ENCODE results near the gene TMA7B.

The TMA7B gene

GRCh38 chr22:39966470-39966869, 6.3 kb downstream of the TMA7B start:
- peaks cover 2% of the 10 kb centered on the region for H3K4me1 ChIP-seq (ENCODE audit: control insufficient read depth, low read depth, low read length)
- H4K5ac ChIP-seq (ENCODE audit: low read length), result no peak overlapping the region
- H4K8ac ChIP-seq (ENCODE audit: low read depth, low read length), result no peak overlapping the region
- no peak overlapping the region for H3K4ac ChIP-seq (ENCODE audit: low read depth, low read length)
- H3K4me2 ChIP-seq (ENCODE audit: low read length), result no peak overlapping the region
- H3K27ac ChIP-seq (ENCODE audit: low read depth, low read length), result no peak overlapping the region
- H3K79me1 ChIP-seq (ENCODE audit: low read length), result no peaks in the 10 kb centered on the region
- DNase-seq, result no peak
- H2BK5ac ChIP-seq (ENCODE audit: low read length), result no peak overlapping the region
- H2BK15ac ChIP-seq (replicated peaks; ENCODE audit: low read depth), result no peak overlapping the region
- no peaks in the 10 kb centered on the region for H3K79me2 ChIP-seq (ENCODE audit: control insufficient read depth, insufficient read depth, low read length)
- no peak overlapping the region for H2AK5ac ChIP-seq (ENCODE audit: low read length)
- no peak overlapping the region for H3K4me3 ChIP-seq (ENCODE audit: low read length)
- H3K27me3 ChIP-seq (ENCODE audit: insufficient read depth, low read length, poor library complexity), result no peaks in the 10 kb centered on the region
- no peaks in the 10 kb centered on the region for H3K36me3 ChIP-seq (ENCODE audit: control insufficient read depth, insufficient read depth, low read length)
- no peak overlapping the region for H3K18ac ChIP-seq (ENCODE audit: low read length)
- no peak overlapping the region for H3K9ac ChIP-seq (ENCODE audit: low read length)
- H3K56ac ChIP-seq (ENCODE audit: low read length), result no peak overlapping the region
- H3K23ac ChIP-seq (ENCODE audit: low read length), result no peak overlapping the region
- WGBS (ENCODE audit: extremely low coverage, insufficient coverage, low lambda C conversion rate), result no CpG with 5 or more reads among the region's 2 CpGs
- no peak overlapping the region for H2BK120ac ChIP-seq (ENCODE audit: low read depth, low read length)

GRCh38 chr22:39967103-39967829, 7.1 kb downstream of the TMA7B start:
- no peak overlapping the region for H3K18ac ChIP-seq (ENCODE audit: low read length)
- no peak overlapping the region for H2BK120ac ChIP-seq (ENCODE audit: low read depth, low read length)
- H3K4me1 ChIP-seq (ENCODE audit: control insufficient read depth, low read depth, low read length), result peaks cover 2% of the 10 kb centered on the region
- no peak overlapping the region for H3K56ac ChIP-seq (ENCODE audit: low read length)
- H2AK5ac ChIP-seq (ENCODE audit: low read length), result no peak overlapping the region
- DNase-seq, result no peak
- no peak overlapping the region for H4K8ac ChIP-seq (ENCODE audit: low read depth, low read length)
- H3K27ac ChIP-seq (ENCODE audit: low read depth, low read length), result no peak overlapping the region
- H3K4me2 ChIP-seq (ENCODE audit: low read length), result no peak overlapping the region
- H3K79me1 ChIP-seq (ENCODE audit: low read length), result no peaks in the 10 kb centered on the region
- no peak overlapping the region for H2BK15ac ChIP-seq (replicated peaks; ENCODE audit: low read depth)
- H3K36me3 ChIP-seq (ENCODE audit: control insufficient read depth, insufficient read depth, low read length), result no peaks in the 10 kb centered on the region
- H4K5ac ChIP-seq (ENCODE audit: low read length), result no peak overlapping the region
- H3K23ac ChIP-seq (ENCODE audit: low read length), result no peak overlapping the region
- no peak overlapping the region for H3K4ac ChIP-seq (ENCODE audit: low read depth, low read length)
- no peaks in the 10 kb centered on the region for H3K27me3 ChIP-seq (ENCODE audit: insufficient read depth, low read length, poor library complexity)
- WGBS (ENCODE audit: extremely low coverage, insufficient coverage, low lambda C conversion rate), result no CpG with 5 or more reads among the region's 9 CpGs
- H3K9ac ChIP-seq (ENCODE audit: low read length), result no peak overlapping the region
- H3K79me2 ChIP-seq (ENCODE audit: control insufficient read depth, insufficient read depth, low read length), result no peaks in the 10 kb centered on the region
- H2BK5ac ChIP-seq (ENCODE audit: low read length), result no peak overlapping the region
- no peak overlapping the region for H3K4me3 ChIP-seq (ENCODE audit: low read length)

- no peak overlapping the region for H2AK5ac ChIP-seq (ENCODE audit: low read length)
- no peaks in the 10 kb centered on the region for H3K79me1 ChIP-seq (ENCODE audit: low read length)
- H3K4ac ChIP-seq (ENCODE audit: low read depth, low read length), result no peak overlapping the region
- no peaks in the 10 kb centered on the region for H3K79me2 ChIP-seq (ENCODE audit: control insufficient read depth, insufficient read depth, low read length)
- H3K9ac ChIP-seq (ENCODE audit: low read length), result no peak overlapping the region
- H3K4me2 ChIP-seq (ENCODE audit: low read length), result no peak overlapping the region
- no CpG with 5 or more reads among the region's 20 CpGs for WGBS (ENCODE audit: extremely low coverage, insufficient coverage, low lambda C conversion rate)
- no peaks in the 10 kb centered on the region for H3K36me3 ChIP-seq (ENCODE audit: control insufficient read depth, insufficient read depth, low read length)
- H3K23ac ChIP-seq (ENCODE audit: low read length), result no peak overlapping the region
- H4K8ac ChIP-seq (ENCODE audit: low read depth, low read length), result no peak overlapping the region
- no peak overlapping the region for H2BK5ac ChIP-seq (ENCODE audit: low read length)
- peak overlapping the region; percentile 37 for H3K56ac ChIP-seq (ENCODE audit: low read length)
- H3K4me1 ChIP-seq (ENCODE audit: control insufficient read depth, low read depth, low read length), result peaks cover 2% of the 10 kb centered on the region
- no peaks in the 10 kb centered on the region for H3K27me3 ChIP-seq (ENCODE audit: insufficient read depth, low read length, poor library complexity)
- H2BK15ac ChIP-seq (replicated peaks; ENCODE audit: low read depth), result no peak overlapping the region
- H2BK120ac ChIP-seq (ENCODE audit: low read depth, low read length), result no peak overlapping the region
- peak; percentile 62 for DNase-seq
- H3K18ac ChIP-seq (ENCODE audit: low read length), result no peak overlapping the region
- H3K4me3 ChIP-seq (ENCODE audit: low read length), result no peak overlapping the region
- no peak overlapping the region for H4K5ac ChIP-seq (ENCODE audit: low read length)
- H3K27ac ChIP-seq (ENCODE audit: low read depth, low read length), result no peak overlapping the region
These were observed 8.1 kb downstream of the TMA7B start for GRCh38 chr22:39967996-39968972.

- Histone ChIP-seq H2BK120ac (ENCODE audit: low read depth, low read length) (no peak overlapping the region), H3K79me2 (ENCODE audit: control insufficient read depth, insufficient read depth, low read length) (no peaks in the 10 kb centered on the region), H3K4me3 (ENCODE audit: low read length) (no peak overlapping the region), H3K23ac (ENCODE audit: low read length) (no peak overlapping the region), H3K27me3 (ENCODE audit: insufficient read depth, low read length, poor library complexity) (no peaks in the 10 kb centered on the region), H2BK5ac (ENCODE audit: low read length) (no peak overlapping the region), H3K4me1 (ENCODE audit: control insufficient read depth, low read depth, low read length) (peaks cover 2% of the 10 kb centered on the region), H3K56ac (ENCODE audit: low read length) (no peak overlapping the region), H2BK15ac (replicated peaks; ENCODE audit: low read depth) (no peak overlapping the region), H3K36me3 (ENCODE audit: control insufficient read depth, insufficient read depth, low read length) (no peaks in the 10 kb centered on the region), H3K4ac (ENCODE audit: low read depth, low read length) (no peak overlapping the region), H3K4me2 (ENCODE audit: low read length) (no peak overlapping the region), H4K5ac (ENCODE audit: low read length) (no peak overlapping the region), H2AK5ac (ENCODE audit: low read length) (no peak overlapping the region), H4K8ac (ENCODE audit: low read depth, low read length) (no peak overlapping the region), H3K79me1 (ENCODE audit: low read length) (no peaks in the 10 kb centered on the region), H3K9ac (ENCODE audit: low read length) (no peak overlapping the region), H3K18ac (ENCODE audit: low read length) (no peak overlapping the region), H3K27ac (ENCODE audit: low read depth, low read length) (no peak overlapping the region)
- no peak for DNase-seq
- no CpG with 5 or more reads among the region's 10 CpGs for WGBS (ENCODE audit: extremely low coverage, insufficient coverage, low lambda C conversion rate)
These were observed 10.5 kb downstream of the TMA7B start for GRCh38 chr22:39970742-39971141.

- Histone ChIP-seq H2AK5ac (ENCODE audit: low read length) (no peak overlapping the region), H3K4me2 (ENCODE audit: low read length) (no peak overlapping the region), H2BK120ac (ENCODE audit: low read depth, low read length) (no peak overlapping the region), H3K56ac (ENCODE audit: low read length) (no peak overlapping the region), H4K5ac (ENCODE audit: low read length) (no peak overlapping the region), H4K8ac (ENCODE audit: low read depth, low read length) (no peak overlapping the region), H3K27me3 (ENCODE audit: insufficient read depth, low read length, poor library complexity) (no peaks in the 10 kb centered on the region), H2BK15ac (replicated peaks; ENCODE audit: low read depth) (no peak overlapping the region), H3K18ac (ENCODE audit: low read length) (no peak overlapping the region), H3K4ac (ENCODE audit: low read depth, low read length) (no peak overlapping the region), H3K4me3 (ENCODE audit: low read length) (no peak overlapping the region), H2BK5ac (ENCODE audit: low read length) (no peak overlapping the region), H3K27ac (ENCODE audit: low read depth, low read length) (no peak overlapping the region), H3K36me3 (ENCODE audit: control insufficient read depth, insufficient read depth, low read length) (no peaks in the 10 kb centered on the region), H3K9ac (ENCODE audit: low read length) (no peak overlapping the region), H3K4me1 (ENCODE audit: control insufficient read depth, low read depth, low read length) (peaks cover 2% of the 10 kb centered on the region), H3K23ac (ENCODE audit: low read length) (no peak overlapping the region), H3K79me1 (ENCODE audit: low read length) (no peaks in the 10 kb centered on the region), H3K79me2 (ENCODE audit: control insufficient read depth, insufficient read depth, low read length) (no peaks in the 10 kb centered on the region)
- DNase-seq, result no peak
- no CpG with 5 or more reads among the region's 5 CpGs for WGBS (ENCODE audit: extremely low coverage, insufficient coverage, low lambda C conversion rate)
These were observed 12.4 kb downstream of the TMA7B start for GRCh38 chr22:39972641-39973040.
